ENCODE measurements around the gene KCNQ5. TPM values are rescaled to one million over a fixed set of nuclear protein-coding genes. Genes with fewer than 3 reads are reported as not detected.

Gene KCNQ5
- total and polyA plus RNA-seq, 2 of the 8 experiments (the other 6 are each of a cell fraction or from before 2014, with no cell fraction given) = 0.83 to 1.2 TPM

GRCh38 chr6:72894091-72894490, 272.2 kb downstream of the KCNQ5 start:
- Histone ChIP-seq H3K56ac (replicated peaks; ENCODE audit: insufficient read length, low read depth, low read length) (no peak overlapping the region), H3K27me3 (replicated peaks in 1 of 4; ENCODE audit: control insufficient read depth in 3 of 4, extremely low read depth in 1 of 4, insufficient read depth in 3 of 4, low read length in 3 of 4) (no peaks in the 10 kb centered on the region), H2BK5ac (ENCODE audit: low read depth, low read length) (no peak overlapping the region), H3K23ac (ENCODE audit: insufficient read length) (no peak overlapping the region), H4K5ac (ENCODE audit: insufficient read length, low read depth, low read length) (no peak overlapping the region), H2AK5ac (ENCODE audit: low read depth, low read length) (no peak overlapping the region), H3K9ac (replicated peaks in 1 of 4; ENCODE audit: extremely low read depth in 1 of 4, low read depth in 3 of 4, low read length in 3 of 4) (no peak overlapping the region), H2AFZ (ENCODE audit: low read length) (no peak overlapping the region), H3K27ac (ENCODE audit: low read depth, low read length) (no peak overlapping the region), H3K4ac (replicated peaks; ENCODE audit: insufficient read length, low read depth, low read length) (no peak overlapping the region), H3K79me1 (ENCODE audit: low read depth, low read length) (no peaks in the 10 kb centered on the region), H3K4me1 (replicated peaks in 1 of 4; ENCODE audit: control insufficient read depth in 3 of 4, insufficient read depth in 4 of 4, low read length in 3 of 4) (no peaks in the 10 kb centered on the region), H2BK20ac (ENCODE audit: low read length) (no peak overlapping the region), H3K4me3 (ENCODE audit: extremely low read depth in 1 of 4, insufficient read depth in 2 of 4, low read depth in 3 of 4, low read length in 4 of 4) (no peak overlapping the region), H2BK120ac (replicated peaks; ENCODE audit: low read depth, low read length) (no peak overlapping the region), H2BK12ac (ENCODE audit: low read depth, low read length) (no peak overlapping the region), H4K91ac (replicated peaks; ENCODE audit: insufficient read length, low read length) (no peak overlapping the region), H3K79me2 (ENCODE audit: control insufficient read depth in 1 of 2, insufficient read depth in 2 of 2, low read length in 2 of 2) (no peaks in the 10 kb centered on the region), H3K14ac (ENCODE audit: insufficient read length) (no peak overlapping the region), H2BK15ac (ENCODE audit: low read length) (no peak overlapping the region), H3K9me3 (ENCODE audit: insufficient read depth in 2 of 2, low read depth in 1 of 2, low read length in 1 of 2) (no peaks in the 10 kb centered on the region), H4K8ac (ENCODE audit: extremely low read depth, insufficient read depth, low read length) (no peak overlapping the region), H3K23me2 (ENCODE audit: low read depth, low read length) (no peaks in the 10 kb centered on the region), H4K20me1 (replicated peaks in 1 of 2; ENCODE audit: control insufficient read depth in 1 of 2, insufficient read depth in 2 of 2, low read length in 2 of 2) (no peaks in the 10 kb centered on the region), H3K4me2 (ENCODE audit: insufficient read depth in 1 of 2, low read depth in 2 of 2, low read length in 2 of 2) (no peak overlapping the region), H3K18ac (ENCODE audit: extremely low read depth, low read length) (no peak overlapping the region), H3K36me3 (ENCODE audit: control insufficient read depth in 2 of 4, insufficient read depth in 4 of 4, low read length in 3 of 4) (no peaks in the 10 kb centered on the region)
- FAIRE-seq (no peak), DNase-seq (ENCODE audit: low read depth in 1 of 2, low spot score in 2 of 2) (no peak)
- POLR2A ChIA-PET (ENCODE audit: partially characterized antibody) = interaction anchor here (1.1 kb wide), 1 partner anchor 25 kb away, joined by 3 read pairs; no protein-coding TSS in a partner anchor
- 94% methylated on average over 2 of the region's 2 CpGs; no CpG with 5 or more reads in 1 of the 2 experiments for WGBS, 2 experiments (ENCODE audit: extremely low coverage in 1 of 2, insufficient coverage in 1 of 2, insufficient read length in 1 of 2, insufficient replicate concordance in 2 of 2, low coverage in 1 of 2, low lambda C conversion rate in 2 of 2, missing lambda C conversion rate in 1 of 2)
- CTCF ChIA-PET (ENCODE audit: partially characterized antibody) = interaction anchor here (0.6 kb wide), 1 partner anchor 202 kb away, joined by 3 read pairs; no protein-coding TSS in a partner anchor
- no peak for TF ChIP-seq RFX5 (IDR thresholded peaks at IDR 0.05; ENCODE audit: borderline replicate concordance, low read depth, low read length)
- TF ChIP-seq KDM5A (IDR thresholded peaks at IDR 0.05; ENCODE audit: low read length) = no peak
- TF ChIP-seq MAX (IDR thresholded peaks at IDR 0.05) = no peak
- no peak for TF ChIP-seq ZNF274 (IDR thresholded peaks at IDR 0.05; ENCODE audit: borderline replicate concordance, extremely low read depth, low read length)
- no peak for TF ChIP-seq SUZ12 (IDR thresholded peaks at IDR 0.05; ENCODE audit: low read length)
- no peak for TF ChIP-seq POU5F1 (IDR thresholded peaks at IDR 0.05; ENCODE audit: low read depth, low read length)
- no peak for TF ChIP-seq SIX5 (IDR thresholded peaks at IDR 0.05; ENCODE audit: low read depth, low read length)
- no peak for TF ChIP-seq SP4 (IDR thresholded peaks at IDR 0.05; ENCODE audit: low read length)
- TF ChIP-seq POLR2A (IDR thresholded peaks at IDR 0.05; ENCODE audit: control extremely low read depth in 1 of 2, low read depth in 2 of 2, low read length in 2 of 2) = no peak
- TF ChIP-seq GTF2F1 (IDR thresholded peaks at IDR 0.05; ENCODE audit: borderline replicate concordance, low read depth, low read length) = no peak
- TF ChIP-seq TAF7 (optimal IDR thresholded peaks at IDR 0.05; ENCODE audit: borderline replicate concordance, low read depth, low read length) = no peak

Data from H1 (cell line).